IPS-20b (cell line): ENCODE data around the gene PVRIG.
"Not testable (repeated sequence)": the region's sequence is repeated elsewhere in the genome, so short reads cannot be mapped to it uniquely, and the experiment has no call there.

Experiments used
- H3K27ac ChIP-seq: one replicate; pipeline ENCODE4 v1.5.1; 2013; ENCODE audit warnings: low read length
- H3K27me3 ChIP-seq: 2 replicates; pipeline ENCODE4 v1.6.1; 2013; ENCODE audit warnings: mild to moderate bottlenecking, low read length, inconsistent platforms; ENCODE audit not compliant: insufficient read depth
- H3K36me3 ChIP-seq: 2 replicates; pipeline ENCODE4 v1.6.1; 2013; ENCODE audit warnings: low read depth, mild to moderate bottlenecking, inconsistent platforms, low read length, moderate library complexity; ENCODE audit not compliant: insufficient read depth
- H3K4me1 ChIP-seq: 2 replicates; pipeline ENCODE4 v1.6.1; 2013; ENCODE audit warnings: mild to moderate bottlenecking, control low read depth, inconsistent platforms, low read length, moderate library complexity; ENCODE audit not compliant: insufficient read depth
- H3K4me3 ChIP-seq: 2 replicates; pipeline ENCODE4 v1.5.1; 2013; ENCODE audit warnings: mild to moderate bottlenecking, low read length, inconsistent platforms
- H3K9ac ChIP-seq: 2 replicates; pipeline ENCODE4 v1.6.1; 2013; ENCODE audit warnings: low read depth, mild to moderate bottlenecking, inconsistent platforms, low read length, moderate library complexity
- H3K9me3 ChIP-seq: 2 replicates; pipeline ENCODE4 v1.6.1; 2013; ENCODE audit warnings: mild to moderate bottlenecking, low read depth, low read length, inconsistent platforms; ENCODE audit not compliant: insufficient read depth

The PVRIG gene

GRCh38 chr7:100200693-100201092 lies 19.1 kb upstream of the PVRIG start:
- no peaks in the 10 kb centered on the region for H3K9me3 ChIP-seq
- H3K4me1 ChIP-seq = peaks cover 9% of the 10 kb centered on the region
- no peak overlapping the region for H3K4me3 ChIP-seq
- no peak overlapping the region for H3K27ac ChIP-seq
- H3K9ac ChIP-seq = no peak overlapping the region
- peaks cover 24% of the 10 kb centered on the region for H3K27me3 ChIP-seq
- H3K36me3 ChIP-seq = no peaks in the 10 kb centered on the region

GRCh38 chr7:100204454-100204853 lies 15.3 kb upstream of the PVRIG start:
- no peaks in the 10 kb centered on the region for H3K36me3 ChIP-seq
- H3K27me3 ChIP-seq = peaks cover 34% of the 10 kb centered on the region
- no peak overlapping the region for H3K27ac ChIP-seq
- no peaks in the 10 kb centered on the region for H3K9me3 ChIP-seq
- no peak overlapping the region for H3K4me3 ChIP-seq
- H3K4me1 ChIP-seq = peaks cover 9% of the 10 kb centered on the region
- H3K9ac ChIP-seq = no peak overlapping the region

GRCh38 chr7:100208911-100209408 lies 10.8 kb upstream of the PVRIG start:
- H3K9ac ChIP-seq = no peak overlapping the region
- H3K4me3 ChIP-seq = no peak overlapping the region
- no peaks in the 10 kb centered on the region for H3K4me1 ChIP-seq
- H3K9me3 ChIP-seq = no peaks in the 10 kb centered on the region
- no peak overlapping the region for H3K27ac ChIP-seq
- peaks cover 54% of the 10 kb centered on the region for H3K27me3 ChIP-seq
- no peaks in the 10 kb centered on the region for H3K36me3 ChIP-seq

GRCh38 chr7:100209493-100209892 lies 10.3 kb upstream of the PVRIG start:
- no peaks in the 10 kb centered on the region for H3K36me3 ChIP-seq
- no peak overlapping the region for H3K27ac ChIP-seq
- H3K4me3 ChIP-seq = no peak overlapping the region

GRCh38 chr7:100210805-100211204 lies 8.9 kb upstream of the PVRIG start:
- H3K9ac ChIP-seq = no peak overlapping the region
- H3K4me3 ChIP-seq = no peak overlapping the region
- no peaks in the 10 kb centered on the region for H3K9me3 ChIP-seq
- no peaks in the 10 kb centered on the region for H3K4me1 ChIP-seq
- no peaks in the 10 kb centered on the region for H3K36me3 ChIP-seq
- H3K27ac ChIP-seq = no peak overlapping the region
- H3K27me3 ChIP-seq = peaks cover 69% of the 10 kb centered on the region

More at GRCh38 chr7:100209493-100209892, 10.3 kb upstream of the PVRIG start:
- Histone ChIP-seq H3K4me1 (no peaks in the 10 kb centered on the region), H3K9ac (no peak overlapping the region), H3K27me3 (peaks cover 58% of the 10 kb centered on the region), H3K9me3 (no peaks in the 10 kb centered on the region)

- H3K4me1 ChIP-seq = no peaks in the 10 kb centered on the region
- H3K9me3 ChIP-seq = no peaks in the 10 kb centered on the region
- H3K4me3 ChIP-seq = no peak overlapping the region
- no peaks in the 10 kb centered on the region for H3K36me3 ChIP-seq
- H3K9ac ChIP-seq = no peak overlapping the region
- peaks cover 71% of the 10 kb centered on the region for H3K27me3 ChIP-seq
- H3K27ac ChIP-seq = no peak overlapping the region
Observed at GRCh38 chr7:100211342-100211780, 8.4 kb upstream of the PVRIG start.

GRCh38 chr7:100212631-100213286 lies 7.0 kb upstream of the PVRIG start:
- Histone ChIP-seq H3K27me3 (peaks cover 71% of the 10 kb centered on the region), H3K9ac (no peak overlapping the region), H3K36me3 (no peaks in the 10 kb centered on the region), H3K27ac (no peak overlapping the region), H3K4me1 (no peaks in the 10 kb centered on the region), H3K4me3 (no peak overlapping the region), H3K9me3 (no peaks in the 10 kb centered on the region)

GRCh38 chr7:100213672-100214071 lies 6.1 kb upstream of the PVRIG start:
- H3K27ac ChIP-seq = no peak overlapping the region
- no peak overlapping the region for H3K4me3 ChIP-seq
- no peaks in the 10 kb centered on the region for H3K4me1 ChIP-seq
- H3K9ac ChIP-seq = no peak overlapping the region
- no peaks in the 10 kb centered on the region for H3K9me3 ChIP-seq
- H3K36me3 ChIP-seq = no peaks in the 10 kb centered on the region
- peaks cover 65% of the 10 kb centered on the region for H3K27me3 ChIP-seq

GRCh38 chr7:100214356-100214755 lies 5.4 kb upstream of the PVRIG start:
- H3K4me1 ChIP-seq, H3K36me3 ChIP-seq, H3K4me3 ChIP-seq, H3K9ac ChIP-seq, H3K27ac ChIP-seq, H3K9me3 ChIP-seq: not testable (repeated sequence)
- H3K27me3 ChIP-seq = peaks cover 59% of the 10 kb centered on the region

GRCh38 chr7:100215895-100216294 lies 3.9 kb upstream of the PVRIG start:
- H3K9ac ChIP-seq = no peak overlapping the region
- H3K9me3 ChIP-seq = no peaks in the 10 kb centered on the region
- no peaks in the 10 kb centered on the region for H3K36me3 ChIP-seq
- H3K27ac ChIP-seq = no peak overlapping the region
- H3K27me3 ChIP-seq = peaks cover 44% of the 10 kb centered on the region
- H3K4me3 ChIP-seq = no peak overlapping the region
- no peaks in the 10 kb centered on the region for H3K4me1 ChIP-seq

GRCh38 chr7:100217934-100218333 lies 1.8 kb upstream of the PVRIG start:
- not testable (repeated sequence) for H3K36me3 ChIP-seq, H3K27ac ChIP-seq, H3K9me3 ChIP-seq, H3K4me1 ChIP-seq, H3K4me3 ChIP-seq, H3K9ac ChIP-seq
- peaks cover 27% of the 10 kb centered on the region; the same call in 1 of the 2 replicates for H3K27me3 ChIP-seq

GRCh38 chr7:100219271-100219737 lies 445 bp upstream of the PVRIG start:
- Histone ChIP-seq H3K27ac (no peak overlapping the region), H3K4me1 (no peaks in the 10 kb centered on the region), H3K4me3 (no peak overlapping the region), H3K9me3 (no peaks in the 10 kb centered on the region), H3K9ac (no peak overlapping the region), H3K36me3 (no peaks in the 10 kb centered on the region), H3K27me3 (peaks cover 14% of the 10 kb centered on the region; the same call in 1 of the 2 replicates)
